ENCODE measurements around the gene JPH2. TPM values are rescaled to one million over a fixed set of nuclear protein-coding genes. Genes with fewer than 3 reads are reported as not detected.

Gene JPH2
- total and polyA plus RNA-seq, 10 of the 15 experiments (the other 5 are each of a cell fraction or from before 2014, with no cell fraction given), result 0.16 TPM; not detected in 9

- no peak for TF ChIP-seq BHLHE40 (IDR thresholded peaks at IDR 0.05; ENCODE audit: borderline replicate concordance in 1 of 2, low read depth in 2 of 2, low read length in 1 of 2)
- TF ChIP-seq IKZF1 (conservative IDR thresholded peaks at IDR 0.05), result no peak
- TF ChIP-seq STAT3 (IDR thresholded peaks at IDR 0.05; ENCODE audit: low read depth, low read length), result no peak
- no peak for TF ChIP-seq NFYB (IDR thresholded peaks at IDR 0.05; ENCODE audit: insufficient read depth, low read depth, low read length)
- no peak for TF ChIP-seq DPF2 (IDR thresholded peaks at IDR 0.05)
- TF ChIP-seq YBX1 (IDR thresholded peaks at IDR 0.05), result no peak
- no peak for TF ChIP-seq HDGF (IDR thresholded peaks at IDR 0.05)
- TF ChIP-seq NBN (IDR thresholded peaks at IDR 0.05), result no peak
- TF ChIP-seq CREM (IDR thresholded peaks at IDR 0.05; ENCODE audit: low read depth), result no peak
- TF ChIP-seq ZZZ3 (IDR thresholded peaks at IDR 0.05; ENCODE audit: control insufficient read depth, insufficient read length, low read depth), result no peak
- no peak for TF ChIP-seq JUNB (IDR thresholded peaks at IDR 0.05)
- no peak for TF ChIP-seq CEBPB (IDR thresholded peaks at IDR 0.05; ENCODE audit: borderline replicate concordance in 1 of 2, low read depth in 2 of 2, low read length in 2 of 2)
- no peak for TF ChIP-seq FOS (IDR thresholded peaks at IDR 0.05; ENCODE audit: borderline replicate concordance, extremely low read depth, insufficient read length)
- TF ChIP-seq ZNF207 (IDR thresholded peaks at IDR 0.05; ENCODE audit: borderline replicate concordance), result 0 out of 2 replicates have a peak, but pooled peaks have one; percentile 44
- 0 out of 2 replicates have a peak, but pooled peaks have one; percentile 2 for TF ChIP-seq YY1 (IDR thresholded peaks at IDR 0.05; ENCODE audit: low read depth, low read length)
- no peak for TF ChIP-seq TCF7 (IDR thresholded peaks at IDR 0.05; ENCODE audit: borderline replicate concordance)
- TF ChIP-seq ATF7 (IDR thresholded peaks at IDR 0.05; ENCODE audit: low read depth), result 0 out of 2 replicates have a peak, but pooled peaks have one; percentile 46
- no peak for TF ChIP-seq BMI1 (IDR thresholded peaks at IDR 0.05; ENCODE audit: borderline replicate concordance)
- TF ChIP-seq, protein P1, sequence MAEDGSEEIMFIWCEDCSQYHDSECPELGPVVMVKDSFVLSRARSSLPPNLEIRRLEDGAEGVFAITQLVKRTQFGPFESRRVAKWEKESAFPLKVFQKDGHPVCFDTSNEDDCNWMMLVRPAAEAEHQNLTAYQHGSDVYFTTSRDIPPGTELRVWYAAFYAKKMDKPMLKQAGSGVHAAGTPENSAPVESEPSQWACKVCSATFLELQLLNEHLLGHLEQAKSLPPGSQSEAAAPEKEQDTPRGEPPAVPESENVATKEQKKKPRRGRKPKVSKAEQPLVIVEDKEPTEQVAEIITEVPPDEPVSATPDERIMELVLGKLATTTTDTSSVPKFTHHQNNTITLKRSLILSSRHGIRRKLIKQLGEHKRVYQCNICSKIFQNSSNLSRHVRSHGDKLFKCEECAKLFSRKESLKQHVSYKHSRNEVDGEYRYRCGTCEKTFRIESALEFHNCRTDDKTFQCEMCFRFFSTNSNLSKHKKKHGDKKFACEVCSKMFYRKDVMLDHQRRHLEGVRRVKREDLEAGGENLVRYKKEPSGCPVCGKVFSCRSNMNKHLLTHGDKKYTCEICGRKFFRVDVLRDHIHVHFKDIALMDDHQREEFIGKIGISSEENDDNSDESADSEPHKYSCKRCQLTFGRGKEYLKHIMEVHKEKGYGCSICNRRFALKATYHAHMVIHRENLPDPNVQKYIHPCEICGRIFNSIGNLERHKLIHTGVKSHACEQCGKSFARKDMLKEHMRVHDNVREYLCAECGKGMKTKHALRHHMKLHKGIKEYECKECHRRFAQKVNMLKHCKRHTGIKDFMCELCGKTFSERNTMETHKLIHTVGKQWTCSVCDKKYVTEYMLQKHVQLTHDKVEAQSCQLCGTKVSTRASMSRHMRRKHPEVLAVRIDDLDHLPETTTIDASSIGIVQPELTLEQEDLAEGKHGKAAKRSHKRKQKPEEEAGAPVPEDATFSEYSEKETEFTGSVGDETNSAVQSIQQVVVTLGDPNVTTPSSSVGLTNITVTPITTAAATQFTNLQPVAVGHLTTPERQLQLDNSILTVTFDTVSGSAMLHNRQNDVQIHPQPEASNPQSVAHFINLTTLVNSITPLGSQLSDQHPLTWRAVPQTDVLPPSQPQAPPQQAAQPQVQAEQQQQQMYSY (CRISPR knock-in tag; IDR thresholded peaks at IDR 0.05), result no peak
- no peak for TF ChIP-seq EZH2 (IDR thresholded peaks at IDR 0.05; ENCODE audit: borderline replicate concordance, control insufficient read depth, low read depth, low read length)
- TF ChIP-seq, protein P2, sequence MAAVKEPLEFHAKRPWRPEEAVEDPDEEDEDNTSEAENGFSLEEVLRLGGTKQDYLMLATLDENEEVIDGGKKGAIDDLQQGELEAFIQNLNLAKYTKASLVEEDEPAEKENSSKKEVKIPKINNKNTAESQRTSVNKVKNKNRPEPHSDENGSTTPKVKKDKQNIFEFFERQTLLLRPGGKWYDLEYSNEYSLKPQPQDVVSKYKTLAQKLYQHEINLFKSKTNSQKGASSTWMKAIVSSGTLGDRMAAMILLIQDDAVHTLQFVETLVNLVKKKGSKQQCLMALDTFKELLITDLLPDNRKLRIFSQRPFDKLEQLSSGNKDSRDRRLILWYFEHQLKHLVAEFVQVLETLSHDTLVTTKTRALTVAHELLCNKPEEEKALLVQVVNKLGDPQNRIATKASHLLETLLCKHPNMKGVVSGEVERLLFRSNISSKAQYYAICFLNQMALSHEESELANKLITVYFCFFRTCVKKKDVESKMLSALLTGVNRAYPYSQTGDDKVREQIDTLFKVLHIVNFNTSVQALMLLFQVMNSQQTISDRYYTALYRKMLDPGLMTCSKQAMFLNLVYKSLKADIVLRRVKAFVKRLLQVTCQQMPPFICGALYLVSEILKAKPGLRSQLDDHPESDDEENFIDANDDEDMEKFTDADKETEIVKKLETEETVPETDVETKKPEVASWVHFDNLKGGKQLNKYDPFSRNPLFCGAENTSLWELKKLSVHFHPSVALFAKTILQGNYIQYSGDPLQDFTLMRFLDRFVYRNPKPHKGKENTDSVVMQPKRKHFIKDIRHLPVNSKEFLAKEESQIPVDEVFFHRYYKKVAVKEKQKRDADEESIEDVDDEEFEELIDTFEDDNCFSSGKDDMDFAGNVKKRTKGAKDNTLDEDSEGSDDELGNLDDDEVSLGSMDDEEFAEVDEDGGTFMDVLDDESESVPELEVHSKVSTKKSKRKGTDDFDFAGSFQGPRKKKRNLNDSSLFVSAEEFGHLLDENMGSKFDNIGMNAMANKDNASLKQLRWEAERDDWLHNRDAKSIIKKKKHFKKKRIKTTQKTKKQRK (IDR thresholded peaks at IDR 0.05; ENCODE audit: low read depth, low read length), result no peak
- no peak for TF ChIP-seq KAT2A (conservative IDR thresholded peaks at IDR 0.05; ENCODE audit: control insufficient read depth, low read depth, low read length)
- no peak for TF ChIP-seq POLR2AphosphoS5 (IDR thresholded peaks at IDR 0.05; ENCODE audit: low read length)
- 0 out of 2 replicates have a peak, but pooled peaks have one; percentile 13 for TF ChIP-seq LARP7 (IDR thresholded peaks at IDR 0.05)
- TF ChIP-seq RB1 (IDR thresholded peaks at IDR 0.05; ENCODE audit: borderline replicate concordance), result 0 out of 2 replicates have a peak, but pooled peaks have one; percentile 30
- no peak for TF ChIP-seq BACH1 (IDR thresholded peaks at IDR 0.05; ENCODE audit: borderline replicate concordance)
Measured at GRCh38 chr20:44211177-44212039, 24.4 kb upstream of the JPH2 start (continued).

Data from GM12878 (cell line).